HG02870 (cell line): Measurements from ENCODE around the gene HEMGN.
"Not testable (repeated sequence)": the region's sequence is repeated elsewhere in the genome, so short reads cannot be mapped to it uniquely, and the experiment has no call there.

Experiments
- ATAC-seq: cut with Tn5 transposase; IDR thresholded peaks from one replicate; pipeline ENCODE4 v1.9.1; 2021; ENCODE audit warnings: mild to moderate bottlenecking, moderate library complexity; ENCODE audit not compliant: unreplicated experiment

The HEMGN gene

GRCh38 chr9:97964901-97965300, 26.9 kb upstream of the HEMGN start:
- no peak for ATAC-seq

- ATAC-seq: no peak
These were observed 25.3 kb upstream of the HEMGN start for GRCh38 chr9:97963232-97963631.

- ATAC-seq: no peak
These were observed 24.6 kb upstream of the HEMGN start for GRCh38 chr9:97962575-97962974.

GRCh38 chr9:97962136-97962535, 24.2 kb upstream of the HEMGN start:
- no peak for ATAC-seq

- no peak for ATAC-seq
These were observed 23.4 kb upstream of the HEMGN start for GRCh38 chr9:97961361-97961760.

- ATAC-seq: not testable (repeated sequence)
These were observed 22.8 kb upstream of the HEMGN start for GRCh38 chr9:97960678-97961328.

GRCh38 chr9:97959585-97959984, 21.6 kb upstream of the HEMGN start:
- ATAC-seq: no peak

GRCh38 chr9:97958812-97959511, 21.0 kb upstream of the HEMGN start:
- ATAC-seq: no peak

GRCh38 chr9:97956331-97956730, 18.4 kb upstream of the HEMGN start:
- no peak for ATAC-seq

- ATAC-seq: peak; percentile 68
These were observed 16.6 kb upstream of the HEMGN start for GRCh38 chr9:97954550-97954989.

GRCh38 chr9:97950873-97951272, 12.9 kb upstream of the HEMGN start:
- not testable (repeated sequence) for ATAC-seq

GRCh38 chr9:97947094-97947493, 9.1 kb upstream of the HEMGN start:
- ATAC-seq: not testable (repeated sequence)

GRCh38 chr9:97945470-97945869, 7.5 kb upstream of the HEMGN start:
- ATAC-seq: not testable (repeated sequence)

GRCh38 chr9:97944612-97945011, 6.6 kb upstream of the HEMGN start:
- no peak for ATAC-seq

- ATAC-seq: no peak
These were observed 5.4 kb upstream of the HEMGN start for GRCh38 chr9:97943308-97943855.

GRCh38 chr9:97941323-97941722, 3.4 kb upstream of the HEMGN start:
- no peak for ATAC-seq

- no peak for ATAC-seq
These were observed 2.8 kb upstream of the HEMGN start for GRCh38 chr9:97940741-97941140.

- ATAC-seq: no peak
These were observed 2.3 kb upstream of the HEMGN start for GRCh38 chr9:97940233-97940632.

GRCh38 chr9:97936998-97937397, 974 bp downstream of the HEMGN start:
- no peak for ATAC-seq

GRCh38 chr9:97935276-97935675, 2.7 kb downstream of the HEMGN start:
- ATAC-seq: no peak

GRCh38 chr9:97934321-97935115, 3.5 kb downstream of the HEMGN start:
- ATAC-seq: no peak
